Measurements from ENCODE around the gene SPPL2B.

GRCh38 chr19:2354670-2355069 is 26.2 kb downstream of the SPPL2B start:
- no peak for TF ChIP-seq CTCF (IDR thresholded peaks at IDR 0.05 in 4 of 5, conservative IDR thresholded peaks at IDR 0.05 in 1 of 5)
- TF ChIP-seq POLR2A (IDR thresholded peaks at IDR 0.05), result no peak
